Measurements from ENCODE around the gene IFRD2.

DNA sequence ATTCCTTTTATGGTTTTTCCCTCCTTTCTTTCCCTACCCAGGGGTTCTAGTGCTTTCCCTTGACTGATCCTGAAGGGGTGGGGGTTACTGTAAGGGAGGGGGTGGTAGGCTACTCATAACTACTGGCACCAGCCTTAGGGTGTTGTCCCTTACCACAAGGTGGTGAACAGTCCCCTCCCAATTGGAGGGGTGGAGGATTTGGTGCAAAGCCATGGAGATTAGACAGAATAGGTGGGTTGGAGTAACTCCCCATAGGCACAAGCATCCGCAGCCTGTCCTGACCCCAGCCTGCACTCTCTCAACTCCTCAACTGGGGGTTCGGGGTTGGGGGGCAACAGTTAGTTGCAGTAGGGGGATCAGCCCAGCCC lies 32.9 kb upstream of the IFRD2 start:
- no peak for TF ChIP-seq POLR2A (IDR thresholded peaks at IDR 0.05)
- TF ChIP-seq, protein P1, sequence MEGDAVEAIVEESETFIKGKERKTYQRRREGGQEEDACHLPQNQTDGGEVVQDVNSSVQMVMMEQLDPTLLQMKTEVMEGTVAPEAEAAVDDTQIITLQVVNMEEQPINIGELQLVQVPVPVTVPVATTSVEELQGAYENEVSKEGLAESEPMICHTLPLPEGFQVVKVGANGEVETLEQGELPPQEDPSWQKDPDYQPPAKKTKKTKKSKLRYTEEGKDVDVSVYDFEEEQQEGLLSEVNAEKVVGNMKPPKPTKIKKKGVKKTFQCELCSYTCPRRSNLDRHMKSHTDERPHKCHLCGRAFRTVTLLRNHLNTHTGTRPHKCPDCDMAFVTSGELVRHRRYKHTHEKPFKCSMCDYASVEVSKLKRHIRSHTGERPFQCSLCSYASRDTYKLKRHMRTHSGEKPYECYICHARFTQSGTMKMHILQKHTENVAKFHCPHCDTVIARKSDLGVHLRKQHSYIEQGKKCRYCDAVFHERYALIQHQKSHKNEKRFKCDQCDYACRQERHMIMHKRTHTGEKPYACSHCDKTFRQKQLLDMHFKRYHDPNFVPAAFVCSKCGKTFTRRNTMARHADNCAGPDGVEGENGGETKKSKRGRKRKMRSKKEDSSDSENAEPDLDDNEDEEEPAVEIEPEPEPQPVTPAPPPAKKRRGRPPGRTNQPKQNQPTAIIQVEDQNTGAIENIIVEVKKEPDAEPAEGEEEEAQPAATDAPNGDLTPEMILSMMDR (IDR thresholded peaks at IDR 0.05) = no peak
- TF ChIP-seq POLR2AphosphoS5 (IDR thresholded peaks at IDR 0.05; ENCODE audit: insufficient read depth in 1 of 2, low read depth in 1 of 2) = no peak

Data from vagina (tissue), 2 donors.